OCI-LY1 (cell line): Measurements from ENCODE around the gene TMIGD1.
A peak's percentile ranks its signal among the peaks of the same experiment; 100 is the strongest.

Experiments
- H2AFZ ChIP-seq: fragments of 200-600 bp; sonication (generic), shearing (Covaris generic); 2 replicates; pipeline ENCODE4 v1.6.0; 2014; ENCODE audit warnings: antibody characterized with exemption, mild to moderate bottlenecking, low read length
- H3F3A ChIP-seq: fragments of 200-600 bp; sonication (generic), shearing (Covaris generic); 2 replicates; pipeline ENCODE4 v1.6.0; 2014; ENCODE audit warnings: mild to moderate bottlenecking, antibody characterized with exemption, low read length, moderate library complexity; ENCODE audit not compliant: insufficient read depth
- H3K27ac ChIP-seq: fragments of 200-600 bp; sonication (generic); 2 replicates; pipeline ENCODE4 v1.5.1; 2014; ENCODE audit warnings: low read length, mixed run types, mild to moderate bottlenecking, low read depth; ENCODE audit not compliant: poor library complexity, severe bottlenecking
- H3K27me3 ChIP-seq: fragments of 200-600 bp; sonication (generic); 2 replicates; pipeline ENCODE4 v1.6.0; 2014; ENCODE audit warnings: antibody characterized with exemption, mild to moderate bottlenecking, low read length, moderate library complexity; ENCODE audit not compliant: insufficient read depth
- H3K36me3 ChIP-seq: fragments of 200-600 bp; sonication (generic); 2 replicates; pipeline ENCODE4 v1.6.1; 2014; ENCODE audit warnings: mild to moderate bottlenecking, antibody characterized with exemption, low read length, moderate library complexity, mixed read lengths; ENCODE audit not compliant: insufficient read depth
- H3K4me1 ChIP-seq: fragments of 200-600 bp; sonication (generic); 2 replicates; pipeline ENCODE4 v1.5.1; 2014; ENCODE audit warnings: mild to moderate bottlenecking, low read length, moderate library complexity; ENCODE audit not compliant: insufficient read depth, severe bottlenecking
- H3K4me2 ChIP-seq: fragments of 200-600 bp; sonication (generic), shearing (Covaris generic); 2 replicates; pipeline ENCODE4 v1.6.1; 2014; ENCODE audit warnings: low read length
- H3K4me3 ChIP-seq: fragments of 200-600 bp; sonication (generic); 2 replicates; pipeline ENCODE4 v1.5.1; 2014; ENCODE audit warnings: low read length, low read depth, mild to moderate bottlenecking, mixed read lengths; ENCODE audit not compliant: poor library complexity, severe bottlenecking
- H3K79me2 ChIP-seq: fragments of 200-600 bp; shearing (Covaris generic); 2 replicates; pipeline ENCODE4 v1.6.1; 2016; ENCODE audit warnings: mixed run types, low read length, mixed read lengths; ENCODE audit not compliant: insufficient read depth
- H3K9ac ChIP-seq: fragments of 200-600 bp; sonication (generic), shearing (Covaris generic); 2 replicates; pipeline ENCODE4 v1.6.1; 2014; ENCODE audit warnings: mild to moderate bottlenecking, low read length, mixed read lengths
- H3K9me2 ChIP-seq: fragments of 200-600 bp; sonication (generic), shearing (Covaris generic); 2 replicates; pipeline ENCODE4 v1.6.1; 2014; ENCODE audit warnings: low read depth, mild to moderate bottlenecking, low read length, mixed read lengths
- H3K9me3 ChIP-seq: fragments of 200-600 bp; shearing (Covaris generic); 2 replicates; pipeline ENCODE4 v1.6.1; 2014; ENCODE audit warnings: low read length, mixed read lengths
- H4K20me1 ChIP-seq: fragments of 200-600 bp; sonication (generic), shearing (Covaris generic); 2 replicates; pipeline ENCODE4 v1.6.0; 2016; ENCODE audit warnings: mild to moderate bottlenecking, low read length; ENCODE audit not compliant: insufficient read depth
- CTCF ChIP-seq: fragments of 200-600 bp; sonication (generic), shearing (Covaris generic); IDR thresholded peaks from 2 replicates; pipeline ENCODE4 v1.5.1; 2017; ENCODE audit warnings: mild to moderate bottlenecking, antibody characterized with exemption, low read length, moderate library complexity, mixed read lengths
- EZH2 ChIP-seq: fragments of 200-600 bp; sonication (generic), shearing (Covaris generic); IDR thresholded peaks from 2 replicates; pipeline ENCODE4 v1.8.0; 2017; ENCODE audit warnings: borderline replicate concordance, mixed run types, mild to moderate bottlenecking, antibody characterized with exemption, low read length, moderate library complexity, mixed read lengths

The TMIGD1 gene

DNA sequence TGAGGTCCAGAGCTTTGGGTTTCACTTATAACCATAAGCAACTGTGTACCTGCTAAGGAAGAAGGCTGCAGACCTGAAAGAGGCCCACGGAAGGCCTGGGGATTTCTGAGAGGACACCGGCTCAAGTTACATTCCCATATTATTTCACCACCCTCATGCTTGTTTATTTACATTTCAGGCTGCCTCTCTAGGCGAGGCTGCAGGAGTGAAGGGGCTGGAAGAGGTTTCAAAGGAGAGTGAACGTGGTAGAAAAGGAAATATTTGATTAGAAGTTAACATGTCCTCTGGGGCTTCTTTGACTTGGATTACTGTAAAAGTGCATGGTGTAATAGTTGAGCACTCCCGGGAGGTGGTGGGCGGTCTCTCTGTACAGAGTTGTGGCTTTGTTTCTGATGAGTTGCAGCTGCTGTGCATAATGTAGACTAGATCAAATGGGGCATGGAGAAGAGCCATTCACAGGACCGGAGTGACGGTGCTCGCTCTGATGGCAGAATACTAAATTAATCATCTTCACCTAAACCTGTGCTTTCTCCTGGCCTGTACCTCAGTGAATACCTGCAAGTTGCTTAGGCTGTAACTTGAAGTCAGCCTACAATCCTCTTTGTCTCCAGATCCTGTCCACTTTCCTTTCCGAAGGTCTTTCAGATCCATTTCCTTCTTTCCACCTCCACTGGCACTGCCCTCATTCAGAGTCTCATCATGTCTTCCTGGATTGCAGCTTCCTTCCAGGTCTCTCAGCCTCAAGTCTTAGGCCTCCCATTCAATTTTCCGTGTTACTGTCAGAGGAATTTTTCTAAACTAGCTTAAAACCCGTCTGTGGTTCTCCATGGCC is 43.0 kb upstream of the TMIGD1 start:
- TF ChIP-seq EZH2 (no peak), CTCF (no peak)
- Histone ChIP-seq H3K4me1 (peaks cover 30% of the 10 kb centered on the region), H3K27me3 (no peaks in the 10 kb centered on the region; the same call in 1 of the 2 replicates), H3K9ac (no peak overlapping the region), H3K27ac (no peak overlapping the region), H3K79me2 (peaks cover 8% of the 10 kb centered on the region; the same call in 1 of the 2 replicates), H3F3A (no peaks in the 10 kb centered on the region), H3K4me2 (no peak overlapping the region), H3K4me3 (no peak overlapping the region), H3K9me3 (no peaks in the 10 kb centered on the region), H3K9me2 (no peaks in the 10 kb centered on the region), H3K36me3 (no peaks in the 10 kb centered on the region), H2AFZ (no peak overlapping the region), H4K20me1 (no peaks in the 10 kb centered on the region)

DNA sequence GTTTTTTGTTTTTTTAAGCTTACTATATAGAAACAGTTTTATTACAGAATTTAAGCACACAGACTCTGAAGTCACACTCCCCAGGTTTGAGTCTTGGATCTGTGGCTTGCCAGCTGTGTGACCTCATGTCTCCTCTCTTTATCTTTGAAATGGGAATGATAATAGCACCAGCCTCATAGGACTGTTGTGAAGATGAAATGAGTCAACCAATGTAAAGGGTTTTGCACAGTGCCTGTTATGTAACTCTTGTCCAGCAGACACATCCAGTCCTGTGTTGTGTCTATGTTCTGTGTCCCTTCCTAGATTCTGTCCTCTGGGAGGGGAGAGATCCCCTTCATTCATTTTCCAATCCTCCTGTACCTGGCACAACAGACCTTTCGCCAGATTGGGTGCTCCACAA is 41.8 kb upstream of the TMIGD1 start:
- Histone ChIP-seq H3K27ac (no peak overlapping the region), H3K79me2 (no peaks in the 10 kb centered on the region), H3K9me3 (no peaks in the 10 kb centered on the region), H4K20me1 (no peaks in the 10 kb centered on the region), H2AFZ (no peak overlapping the region), H3K27me3 (no peaks in the 10 kb centered on the region; the same call in 1 of the 2 replicates), H3K9me2 (no peaks in the 10 kb centered on the region), H3F3A (no peaks in the 10 kb centered on the region), H3K36me3 (no peaks in the 10 kb centered on the region), H3K4me3 (no peak overlapping the region), H3K9ac (no peak overlapping the region), H3K4me2 (no peak overlapping the region), H3K4me1 (peaks cover 18% of the 10 kb centered on the region)
- no peak for TF ChIP-seq EZH2
- no peak for TF ChIP-seq CTCF

GRCh38 chr17:30372755-30373154 is 38.9 kb upstream of the TMIGD1 start:
- Histone ChIP-seq H3K79me2 (no peaks in the 10 kb centered on the region), H3K27ac (no peak overlapping the region), H3K9me3 (no peaks in the 10 kb centered on the region), H3F3A (no peaks in the 10 kb centered on the region), H3K4me3 (no peak overlapping the region), H3K4me1 (peaks cover 15% of the 10 kb centered on the region), H3K9ac (no peak overlapping the region), H4K20me1 (no peaks in the 10 kb centered on the region), H3K4me2 (no peak overlapping the region), H3K36me3 (no peaks in the 10 kb centered on the region), H3K9me2 (no peaks in the 10 kb centered on the region), H2AFZ (no peak overlapping the region), H3K27me3 (no peaks in the 10 kb centered on the region; the same call in 1 of the 2 replicates)
- TF ChIP-seq EZH2 (no peak), CTCF (peak; percentile 48; the same call in 1 of the 2 replicates)
